ENCODE data around the gene SCRN1.

DNA sequence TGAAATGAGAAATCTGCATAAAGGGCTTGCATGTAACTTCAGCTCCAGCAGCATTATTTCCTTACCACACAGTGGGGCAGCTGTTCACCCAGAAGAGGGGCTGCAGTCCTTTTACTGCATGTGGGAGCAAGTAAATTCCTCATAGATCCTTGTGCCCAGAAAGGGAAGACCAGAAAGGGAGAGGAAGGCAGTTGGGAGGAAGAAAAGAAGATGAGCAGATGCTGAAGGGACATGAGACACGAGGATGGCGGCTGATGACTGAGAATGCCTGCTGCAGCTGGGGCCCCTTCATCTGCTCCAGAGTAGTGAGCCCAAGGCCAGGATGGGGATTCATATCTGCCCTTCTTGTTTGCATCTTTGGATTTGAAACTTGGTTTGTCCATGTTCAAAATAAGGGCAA lies 102.8 kb downstream of the SCRN1 start:
- TF ChIP-seq, protein P1, sequence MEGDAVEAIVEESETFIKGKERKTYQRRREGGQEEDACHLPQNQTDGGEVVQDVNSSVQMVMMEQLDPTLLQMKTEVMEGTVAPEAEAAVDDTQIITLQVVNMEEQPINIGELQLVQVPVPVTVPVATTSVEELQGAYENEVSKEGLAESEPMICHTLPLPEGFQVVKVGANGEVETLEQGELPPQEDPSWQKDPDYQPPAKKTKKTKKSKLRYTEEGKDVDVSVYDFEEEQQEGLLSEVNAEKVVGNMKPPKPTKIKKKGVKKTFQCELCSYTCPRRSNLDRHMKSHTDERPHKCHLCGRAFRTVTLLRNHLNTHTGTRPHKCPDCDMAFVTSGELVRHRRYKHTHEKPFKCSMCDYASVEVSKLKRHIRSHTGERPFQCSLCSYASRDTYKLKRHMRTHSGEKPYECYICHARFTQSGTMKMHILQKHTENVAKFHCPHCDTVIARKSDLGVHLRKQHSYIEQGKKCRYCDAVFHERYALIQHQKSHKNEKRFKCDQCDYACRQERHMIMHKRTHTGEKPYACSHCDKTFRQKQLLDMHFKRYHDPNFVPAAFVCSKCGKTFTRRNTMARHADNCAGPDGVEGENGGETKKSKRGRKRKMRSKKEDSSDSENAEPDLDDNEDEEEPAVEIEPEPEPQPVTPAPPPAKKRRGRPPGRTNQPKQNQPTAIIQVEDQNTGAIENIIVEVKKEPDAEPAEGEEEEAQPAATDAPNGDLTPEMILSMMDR (IDR thresholded peaks at IDR 0.05) = no peak
- TF ChIP-seq POLR2A (IDR thresholded peaks at IDR 0.05) = no peak

Measured in thyroid gland (tissue), 4 donors.